Nephron (organoid): Measurements from ENCODE around the gene RGS5.
"Not testable (repeated sequence)": the region's sequence is repeated elsewhere in the genome, so short reads cannot be mapped to it uniquely, and the experiment has no call there.

ENCODE experiments used
- H3K27ac Mint-ChIP-seq, 3 experiments: 2 replicates each; pipeline ENCODE4 v1.8.0; 2020; ENCODE audit warnings: mixed read lengths in 3 of 3, mild to moderate bottlenecking in 2 of 3, moderate library complexity in 1 of 3
- H3K27me3 Mint-ChIP-seq: 2 replicates; pipeline ENCODE4 v1.8.0; 2021; ENCODE audit warnings: low read depth, mild to moderate bottlenecking, moderate library complexity, mixed read lengths
- H3K36me3 Mint-ChIP-seq: 2 replicates; pipeline ENCODE4 v1.8.0; 2020; ENCODE audit warnings: low read depth, mixed read lengths
- H3K4me1 Mint-ChIP-seq: 2 replicates; pipeline ENCODE4 v1.8.0; 2020; ENCODE audit warnings: mixed read lengths
- H3K4me3 Mint-ChIP-seq, 3 experiments: 2 replicates each; pipeline ENCODE4 v1.8.0; 2020; ENCODE audit warnings: mild to moderate bottlenecking in 3 of 3, mixed read lengths in 3 of 3, moderate library complexity in 2 of 3
- H3K9me3 Mint-ChIP-seq: 2 replicates; pipeline ENCODE4 v1.8.0; 2020; ENCODE audit warnings: mixed read lengths
- CTCF ChIP-seq, 3 experiments: fragments of 200-600 bp; sonication (generic); IDR thresholded peaks; one replicate each; pipeline ENCODE4 v1.5.0; 2021; ENCODE audit warnings: antibody characterized with exemption in 3 of 3; ENCODE audit not compliant: unreplicated experiment in 3 of 3

RGS5 gene

DNA sequence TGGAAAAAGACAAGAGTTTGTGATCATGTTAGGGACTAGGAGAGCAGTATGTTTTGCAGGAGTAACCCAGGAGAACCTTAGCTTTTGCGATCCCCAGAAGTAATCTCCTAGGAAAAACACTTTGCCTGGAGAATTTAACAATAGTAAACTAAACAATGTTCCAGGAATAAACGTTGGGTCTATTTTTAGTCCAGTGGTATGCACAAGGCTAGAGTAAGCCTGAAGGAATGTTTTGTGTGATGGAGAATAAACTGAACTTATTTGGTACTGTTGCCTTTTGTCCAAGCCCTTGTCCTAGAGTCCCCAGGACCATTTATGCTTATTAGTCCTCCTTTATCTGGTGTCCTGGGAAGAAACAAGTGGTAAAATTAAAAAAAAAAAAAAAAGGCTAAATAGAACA lies 28.7 kb upstream of the RGS5 start:
- Mint-ChIP-seq H3K4me3 (no peak overlapping the region), H3K4me1 (peaks cover 14% of the 10 kb centered on the region), H3K27me3 (no peaks in the 10 kb centered on the region), H3K36me3 (no peaks in the 10 kb centered on the region), H3K27ac (no peak overlapping the region), H3K9me3 (peaks cover 5% of the 10 kb centered on the region)
- TF ChIP-seq CTCF (IDR thresholded peaks at IDR 0.05; ENCODE audit: unreplicated experiment in 3 of 3), result no peak

GRCh38 chr1:163230827-163231226 lies 28.1 kb upstream of the RGS5 start:
- no peak for TF ChIP-seq CTCF (IDR thresholded peaks at IDR 0.05; ENCODE audit: unreplicated experiment in 3 of 3)
- Mint-ChIP-seq H3K27me3 (no peaks in the 10 kb centered on the region), H3K4me1 (peaks cover 14% of the 10 kb centered on the region), H3K9me3 (peaks cover 5% of the 10 kb centered on the region), H3K27ac (no peak overlapping the region), H3K36me3 (no peaks in the 10 kb centered on the region), H3K4me3 (no peak overlapping the region)

DNA sequence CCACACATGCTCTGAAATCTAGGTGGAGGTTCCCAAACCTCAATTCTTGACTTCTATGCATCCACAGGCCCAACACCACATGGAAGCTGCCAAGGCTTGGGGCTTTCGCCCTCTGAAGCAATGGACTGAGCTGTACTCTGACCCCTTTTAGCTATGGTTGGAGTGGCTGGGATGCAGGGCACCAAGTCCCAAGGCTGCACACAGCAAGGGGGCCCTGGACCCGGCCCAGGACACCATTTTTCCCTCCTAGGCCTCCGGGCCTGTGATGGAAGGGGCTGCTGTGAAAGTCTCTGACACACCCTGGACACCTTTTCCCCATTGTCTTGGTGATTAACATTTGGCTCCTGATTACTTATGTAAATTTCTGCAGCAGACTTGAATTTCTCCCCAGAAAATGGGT lies 25.6 kb upstream of the RGS5 start:
- H3K36me3 Mint-ChIP-seq, H3K27ac Mint-ChIP-seq, H3K4me3 Mint-ChIP-seq, H3K27me3 Mint-ChIP-seq, H3K9me3 Mint-ChIP-seq: not testable (repeated sequence)
- H3K4me1 Mint-ChIP-seq, result peaks cover 14% of the 10 kb centered on the region

DNA sequence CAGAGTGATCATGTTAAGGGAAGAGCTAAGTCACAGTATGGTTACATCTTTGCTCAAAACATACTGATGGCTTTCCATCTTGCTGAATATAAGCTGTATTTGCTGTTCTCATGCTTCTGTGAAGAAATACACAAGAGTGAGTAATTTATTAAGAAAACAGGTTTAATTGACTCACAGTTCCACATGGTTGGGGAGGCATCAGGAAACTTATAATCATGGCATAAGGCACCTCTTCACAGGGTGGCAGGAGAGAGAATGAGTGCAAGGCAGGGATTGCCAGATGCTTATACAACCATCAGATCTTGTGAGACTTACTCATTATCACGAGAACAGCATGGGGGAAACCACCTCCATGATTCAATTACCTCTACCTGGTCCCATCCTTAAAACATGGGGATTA lies 24.4 kb upstream of the RGS5 start:
- H3K9me3 Mint-ChIP-seq, result peaks cover 5% of the 10 kb centered on the region
- H3K27me3 Mint-ChIP-seq, result no peaks in the 10 kb centered on the region
- H3K4me3 Mint-ChIP-seq, result no peak overlapping the region
- H3K4me1 Mint-ChIP-seq, result peaks cover 14% of the 10 kb centered on the region
- H3K27ac Mint-ChIP-seq, result no peak overlapping the region
- no peaks in the 10 kb centered on the region for H3K36me3 Mint-ChIP-seq
- TF ChIP-seq CTCF (IDR thresholded peaks at IDR 0.05; ENCODE audit: unreplicated experiment in 3 of 3), result no peak

DNA sequence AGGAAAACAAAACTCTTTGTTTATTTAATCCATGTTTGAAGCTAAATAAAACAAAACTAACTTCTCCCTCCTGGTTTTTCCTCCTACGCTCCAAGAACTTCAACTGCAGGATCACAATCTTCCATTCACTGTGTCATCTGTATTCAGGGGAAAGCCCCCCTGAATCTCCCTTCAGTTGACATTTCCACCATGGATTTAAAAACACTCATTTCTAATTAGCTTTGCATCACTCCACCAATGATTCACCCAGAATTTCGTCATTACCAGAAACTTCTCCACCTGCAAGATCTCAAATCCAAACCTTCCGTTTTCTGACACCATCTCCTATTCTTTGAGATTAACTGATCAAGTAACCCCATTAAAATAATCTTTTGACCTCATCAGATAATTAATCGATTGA lies 10.9 kb upstream of the RGS5 start:
- peaks cover 5% of the 10 kb centered on the region for H3K4me1 Mint-ChIP-seq
- TF ChIP-seq CTCF (IDR thresholded peaks at IDR 0.05; ENCODE audit: unreplicated experiment in 3 of 3), result no peak
- H3K9me3 Mint-ChIP-seq, result no peaks in the 10 kb centered on the region
- H3K4me3 Mint-ChIP-seq, result no peak overlapping the region
- no peaks in the 10 kb centered on the region for H3K36me3 Mint-ChIP-seq
- no peak overlapping the region for H3K27ac Mint-ChIP-seq
- no peaks in the 10 kb centered on the region for H3K27me3 Mint-ChIP-seq

GRCh38 chr1:163211667-163212066 lies 9.0 kb upstream of the RGS5 start:
- Mint-ChIP-seq H3K9me3 (no peaks in the 10 kb centered on the region), H3K27me3 (no peaks in the 10 kb centered on the region), H3K4me3 (no peak overlapping the region), H3K27ac (no peak overlapping the region), H3K36me3 (no peaks in the 10 kb centered on the region), H3K4me1 (peaks cover 1% of the 10 kb centered on the region)
- TF ChIP-seq CTCF (IDR thresholded peaks at IDR 0.05; ENCODE audit: unreplicated experiment in 3 of 3), result no peak

GRCh38 chr1:163205513-163205912 lies 2.8 kb upstream of the RGS5 start:
- no peak for TF ChIP-seq CTCF (IDR thresholded peaks at IDR 0.05; ENCODE audit: unreplicated experiment in 3 of 3)

More at GRCh38 chr1:163205513-163205912, 2.8 kb upstream of the RGS5 start:
- Mint-ChIP-seq H3K4me1 (peaks cover 12% of the 10 kb centered on the region), H3K36me3 (no peaks in the 10 kb centered on the region), H3K27me3 (no peaks in the 10 kb centered on the region), H3K4me3 (no peak overlapping the region), H3K9me3 (no peaks in the 10 kb centered on the region), H3K27ac (no peak overlapping the region)
